SK-N-SH (cell line): ENCODE data around the gene DNASE2B.

Experiments
- CHD2 ChIP-seq: fragments of 150-350 bp; IDR thresholded peaks from 2 replicates; pipeline ENCODE4 v1.6.1; 2018; ENCODE audit warnings: low read length; ENCODE audit not compliant: partially characterized antibody
- EP300 ChIP-seq, 2 experiments: IDR thresholded peaks; 2 replicates each; pipeline versions ENCODE4 v1.4.0 to v1.6.1; 2012; ENCODE audit warnings: borderline replicate concordance in 1 of 2, low read depth in 1 of 2, low read length in 1 of 2
- SMC3 ChIP-seq: IDR thresholded peaks from 2 replicates; pipeline ENCODE4 v1.6.1; 2012; ENCODE audit warnings: low read depth, low read length, improper control_type of control experiment
- TF ChIP-seq, protein P1 (sequence below): fragments of 200-600 bp; sonication (generic); IDR thresholded peaks from 2 replicates; pipeline ENCODE4 v1.6.1; 2017; ENCODE audit warnings: antibody characterized with exemption, mild to moderate bottlenecking, moderate library complexity
- TF ChIP-seq, protein P2 (sequence below): IDR thresholded peaks from 2 replicates; pipeline ENCODE4 v1.6.1; 2012; ENCODE audit warnings: mild to moderate bottlenecking, low read depth, low read length, moderate library complexity

DNA sequence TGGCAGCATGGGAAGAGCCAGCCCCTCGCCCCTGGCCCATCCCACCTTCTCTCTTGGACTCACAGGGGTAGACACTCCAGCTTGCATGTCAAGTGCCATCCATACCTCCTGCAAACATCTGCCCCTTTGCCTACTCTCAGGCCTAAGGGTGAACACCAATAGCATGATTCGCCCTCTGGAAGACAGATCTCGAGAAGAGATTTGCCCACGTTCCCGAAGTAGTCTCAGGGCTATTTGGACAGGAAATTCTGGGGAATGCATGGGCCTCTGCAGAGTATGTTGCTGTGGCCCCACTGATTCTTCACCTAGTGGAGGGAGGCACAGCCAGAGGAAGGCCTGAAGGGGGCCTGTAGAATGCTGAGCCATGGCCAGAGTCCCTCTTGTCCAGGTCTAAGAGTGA lies 29.8 kb upstream of the DNASE2B start:
- TF ChIP-seq, protein P1, sequence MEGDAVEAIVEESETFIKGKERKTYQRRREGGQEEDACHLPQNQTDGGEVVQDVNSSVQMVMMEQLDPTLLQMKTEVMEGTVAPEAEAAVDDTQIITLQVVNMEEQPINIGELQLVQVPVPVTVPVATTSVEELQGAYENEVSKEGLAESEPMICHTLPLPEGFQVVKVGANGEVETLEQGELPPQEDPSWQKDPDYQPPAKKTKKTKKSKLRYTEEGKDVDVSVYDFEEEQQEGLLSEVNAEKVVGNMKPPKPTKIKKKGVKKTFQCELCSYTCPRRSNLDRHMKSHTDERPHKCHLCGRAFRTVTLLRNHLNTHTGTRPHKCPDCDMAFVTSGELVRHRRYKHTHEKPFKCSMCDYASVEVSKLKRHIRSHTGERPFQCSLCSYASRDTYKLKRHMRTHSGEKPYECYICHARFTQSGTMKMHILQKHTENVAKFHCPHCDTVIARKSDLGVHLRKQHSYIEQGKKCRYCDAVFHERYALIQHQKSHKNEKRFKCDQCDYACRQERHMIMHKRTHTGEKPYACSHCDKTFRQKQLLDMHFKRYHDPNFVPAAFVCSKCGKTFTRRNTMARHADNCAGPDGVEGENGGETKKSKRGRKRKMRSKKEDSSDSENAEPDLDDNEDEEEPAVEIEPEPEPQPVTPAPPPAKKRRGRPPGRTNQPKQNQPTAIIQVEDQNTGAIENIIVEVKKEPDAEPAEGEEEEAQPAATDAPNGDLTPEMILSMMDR = no peak
- no peak for TF ChIP-seq EP300 (IDR thresholded peaks at IDR 0.05; ENCODE audit: borderline replicate concordance in 1 of 2, low read depth in 1 of 2, low read length in 1 of 2)
- TF ChIP-seq SMC3 = no peak
- no peak for TF ChIP-seq CHD2
- TF ChIP-seq, protein P2, sequence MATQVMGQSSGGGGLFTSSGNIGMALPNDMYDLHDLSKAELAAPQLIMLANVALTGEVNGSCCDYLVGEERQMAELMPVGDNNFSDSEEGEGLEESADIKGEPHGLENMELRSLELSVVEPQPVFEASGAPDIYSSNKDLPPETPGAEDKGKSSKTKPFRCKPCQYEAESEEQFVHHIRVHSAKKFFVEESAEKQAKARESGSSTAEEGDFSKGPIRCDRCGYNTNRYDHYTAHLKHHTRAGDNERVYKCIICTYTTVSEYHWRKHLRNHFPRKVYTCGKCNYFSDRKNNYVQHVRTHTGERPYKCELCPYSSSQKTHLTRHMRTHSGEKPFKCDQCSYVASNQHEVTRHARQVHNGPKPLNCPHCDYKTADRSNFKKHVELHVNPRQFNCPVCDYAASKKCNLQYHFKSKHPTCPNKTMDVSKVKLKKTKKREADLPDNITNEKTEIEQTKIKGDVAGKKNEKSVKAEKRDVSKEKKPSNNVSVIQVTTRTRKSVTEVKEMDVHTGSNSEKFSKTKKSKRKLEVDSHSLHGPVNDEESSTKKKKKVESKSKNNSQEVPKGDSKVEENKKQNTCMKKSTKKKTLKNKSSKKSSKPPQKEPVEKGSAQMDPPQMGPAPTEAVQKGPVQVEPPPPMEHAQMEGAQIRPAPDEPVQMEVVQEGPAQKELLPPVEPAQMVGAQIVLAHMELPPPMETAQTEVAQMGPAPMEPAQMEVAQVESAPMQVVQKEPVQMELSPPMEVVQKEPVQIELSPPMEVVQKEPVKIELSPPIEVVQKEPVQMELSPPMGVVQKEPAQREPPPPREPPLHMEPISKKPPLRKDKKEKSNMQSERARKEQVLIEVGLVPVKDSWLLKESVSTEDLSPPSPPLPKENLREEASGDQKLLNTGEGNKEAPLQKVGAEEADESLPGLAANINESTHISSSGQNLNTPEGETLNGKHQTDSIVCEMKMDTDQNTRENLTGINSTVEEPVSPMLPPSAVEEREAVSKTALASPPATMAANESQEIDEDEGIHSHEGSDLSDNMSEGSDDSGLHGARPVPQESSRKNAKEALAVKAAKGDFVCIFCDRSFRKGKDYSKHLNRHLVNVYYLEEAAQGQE = no peak
